ENCODE measurements around the gene TP63.

TP63 gene

DNA sequence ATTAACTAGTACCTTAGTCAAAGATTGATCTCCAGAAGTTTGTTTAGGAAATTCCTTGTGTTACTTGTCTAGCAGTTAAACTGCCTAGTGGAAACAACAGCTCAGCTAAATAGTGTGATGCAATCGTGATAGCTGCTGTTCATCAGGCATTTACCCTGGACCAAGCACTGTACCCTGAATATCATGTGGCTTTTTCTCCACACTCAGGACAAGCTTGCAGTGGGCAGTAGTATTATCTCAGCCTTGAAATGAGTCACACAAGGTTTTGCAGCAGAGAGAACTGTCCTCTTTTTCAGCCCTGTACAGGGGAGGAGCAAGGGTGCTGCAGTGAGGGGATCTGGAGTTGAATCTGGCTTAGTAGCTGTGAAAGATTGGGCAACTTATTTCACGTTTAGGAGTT is 208.4 kb downstream of the TP63 start:
- no peak for ATAC-seq
- TF ChIP-seq ESRRG (CRISPR knock-in tag; IDR thresholded peaks at IDR 0.05) (no peak), ARNTL (CRISPR knock-in tag; IDR thresholded peaks at IDR 0.05; ENCODE audit: borderline replicate concordance, low read depth) (no peak), GLIS3 (CRISPR knock-in tag; IDR thresholded peaks at IDR 0.05) (no peak), ISL1 (CRISPR knock-in tag; IDR thresholded peaks at IDR 0.05) (no peak), ZFP3 (CRISPR knock-in tag; IDR thresholded peaks at IDR 0.05) (no peak), ZNF8 (CRISPR knock-in tag; IDR thresholded peaks at IDR 0.05) (no peak), TSHZ2 (CRISPR knock-in tag; IDR thresholded peaks at IDR 0.05) (no peak), TCF4 (CRISPR knock-in tag; IDR thresholded peaks at IDR 0.05; ENCODE audit: borderline replicate concordance) (no peak), ZNF565 (CRISPR knock-in tag; conservative IDR thresholded peaks at IDR 0.05; ENCODE audit: low read depth) (no peak), SNAI2 (CRISPR knock-in tag; IDR thresholded peaks at IDR 0.05) (no peak), BACH2 (CRISPR knock-in tag; IDR thresholded peaks at IDR 0.05; ENCODE audit: borderline replicate concordance) (no peak), RARB (CRISPR knock-in tag; IDR thresholded peaks at IDR 0.05) (no peak), ZC3H10 (CRISPR knock-in tag; IDR thresholded peaks at IDR 0.05) (no peak), PPARA (CRISPR knock-in tag; IDR thresholded peaks at IDR 0.05; ENCODE audit: borderline replicate concordance) (no peak), PATZ1 (CRISPR knock-in tag; IDR thresholded peaks at IDR 0.05; ENCODE audit: borderline replicate concordance) (no peak)
- TF ChIP-seq, protein P1, sequence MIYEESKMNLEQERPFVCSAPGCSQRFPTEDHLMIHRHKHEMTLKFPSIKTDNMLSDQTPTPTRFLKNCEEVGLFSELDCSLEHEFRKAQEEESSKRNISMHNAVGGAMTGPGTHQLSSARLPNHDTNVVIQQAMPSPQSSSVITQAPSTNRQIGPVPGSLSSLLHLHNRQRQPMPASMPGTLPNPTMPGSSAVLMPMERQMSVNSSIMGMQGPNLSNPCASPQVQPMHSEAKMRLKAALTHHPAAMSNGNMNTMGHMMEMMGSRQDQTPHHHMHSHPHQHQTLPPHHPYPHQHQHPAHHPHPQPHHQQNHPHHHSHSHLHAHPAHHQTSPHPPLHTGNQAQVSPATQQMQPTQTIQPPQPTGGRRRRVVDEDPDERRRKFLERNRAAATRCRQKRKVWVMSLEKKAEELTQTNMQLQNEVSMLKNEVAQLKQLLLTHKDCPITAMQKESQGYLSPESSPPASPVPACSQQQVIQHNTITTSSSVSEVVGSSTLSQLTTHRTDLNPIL (CRISPR knock-in tag; IDR thresholded peaks at IDR 0.05; ENCODE audit: low read depth) = no peak
- TF ChIP-seq, protein P2, sequence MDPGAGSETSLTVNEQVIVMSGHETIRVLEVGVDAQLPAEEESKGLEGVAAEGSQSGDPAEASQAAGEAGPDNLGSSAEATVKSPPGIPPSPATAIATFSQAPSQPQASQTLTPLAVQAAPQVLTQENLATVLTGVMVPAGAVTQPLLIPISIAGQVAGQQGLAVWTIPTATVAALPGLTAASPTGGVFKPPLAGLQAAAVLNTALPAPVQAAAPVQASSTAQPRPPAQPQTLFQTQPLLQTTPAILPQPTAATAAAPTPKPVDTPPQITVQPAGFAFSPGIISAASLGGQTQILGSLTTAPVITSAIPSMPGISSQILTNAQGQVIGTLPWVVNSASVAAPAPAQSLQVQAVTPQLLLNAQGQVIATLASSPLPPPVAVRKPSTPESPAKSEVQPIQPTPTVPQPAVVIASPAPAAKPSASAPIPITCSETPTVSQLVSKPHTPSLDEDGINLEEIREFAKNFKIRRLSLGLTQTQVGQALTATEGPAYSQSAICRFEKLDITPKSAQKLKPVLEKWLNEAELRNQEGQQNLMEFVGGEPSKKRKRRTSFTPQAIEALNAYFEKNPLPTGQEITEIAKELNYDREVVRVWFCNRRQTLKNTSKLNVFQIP (CRISPR knock-in tag; IDR thresholded peaks at IDR 0.05; ENCODE audit: borderline replicate concordance, low read depth) = no peak
- TF ChIP-seq, protein P3, sequence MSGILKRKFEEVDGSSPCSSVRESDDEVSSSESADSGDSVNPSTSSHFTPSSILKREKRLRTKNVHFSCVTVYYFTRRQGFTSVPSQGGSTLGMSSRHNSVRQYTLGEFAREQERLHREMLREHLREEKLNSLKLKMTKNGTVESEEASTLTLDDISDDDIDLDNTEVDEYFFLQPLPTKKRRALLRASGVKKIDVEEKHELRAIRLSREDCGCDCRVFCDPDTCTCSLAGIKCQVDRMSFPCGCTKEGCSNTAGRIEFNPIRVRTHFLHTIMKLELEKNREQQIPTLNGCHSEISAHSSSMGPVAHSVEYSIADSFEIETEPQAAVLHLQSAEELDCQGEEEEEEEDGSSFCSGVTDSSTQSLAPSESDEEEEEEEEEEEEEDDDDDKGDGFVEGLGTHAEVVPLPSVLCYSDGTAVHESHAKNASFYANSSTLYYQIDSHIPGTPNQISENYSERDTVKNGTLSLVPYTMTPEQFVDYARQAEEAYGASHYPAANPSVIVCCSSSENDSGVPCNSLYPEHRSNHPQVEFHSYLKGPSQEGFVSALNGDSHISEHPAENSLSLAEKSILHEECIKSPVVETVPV (CRISPR knock-in tag; IDR thresholded peaks at IDR 0.05) = no peak

- TF ChIP-seq GLIS3 (CRISPR knock-in tag; IDR thresholded peaks at IDR 0.05) (no peak), CSDC2 (CRISPR knock-in tag; IDR thresholded peaks at IDR 0.05) (no peak), ZNF8 (CRISPR knock-in tag; IDR thresholded peaks at IDR 0.05) (no peak), SNAI2 (CRISPR knock-in tag; IDR thresholded peaks at IDR 0.05) (no peak), ESRRG (CRISPR knock-in tag; IDR thresholded peaks at IDR 0.05) (no peak), PPARA (CRISPR knock-in tag; IDR thresholded peaks at IDR 0.05; ENCODE audit: borderline replicate concordance) (no peak), ZNF70 (CRISPR knock-in tag; IDR thresholded peaks at IDR 0.05) (no peak), OSR1 (CRISPR knock-in tag; IDR thresholded peaks at IDR 0.05) (no peak), PATZ1 (CRISPR knock-in tag; IDR thresholded peaks at IDR 0.05; ENCODE audit: borderline replicate concordance) (no peak), BACH2 (CRISPR knock-in tag; IDR thresholded peaks at IDR 0.05; ENCODE audit: borderline replicate concordance) (no peak), RARB (CRISPR knock-in tag; IDR thresholded peaks at IDR 0.05) (no peak), ISL1 (CRISPR knock-in tag; IDR thresholded peaks at IDR 0.05) (no peak), ZFP30 (CRISPR knock-in tag; IDR thresholded peaks at IDR 0.05) (no peak), TCF4 (CRISPR knock-in tag; IDR thresholded peaks at IDR 0.05; ENCODE audit: borderline replicate concordance) (no peak), ZFP3 (CRISPR knock-in tag; IDR thresholded peaks at IDR 0.05) (no peak)
- TF ChIP-seq, protein P3 (CRISPR knock-in tag; IDR thresholded peaks at IDR 0.05) = no peak
- no peak for ATAC-seq
Observed at GRCh38 chr3:189841473-189842205, 210.4 kb downstream of the TP63 start.

Measured in SK-N-SH treated with all-trans-retinoic acid at 6 μM for 48 hours (cell line).